ENCODE results near the gene CLEC18C. TPM values are rescaled to one million over a fixed set of nuclear protein-coding genes. Genes with fewer than 3 reads are reported as not detected.
"Not testable (repeated sequence)": the region's sequence is repeated elsewhere in the genome, so short reads cannot be mapped to it uniquely, and the experiment has no call there.

CLEC18C gene
- total and polyA plus RNA-seq, 3 donors from 2014 or later: 3.1 to 31.9 (median 7.9) TPM

- H3K27ac ChIP-seq: no peak overlapping the region
- no peaks in the 10 kb centered on the region for H3K4me1 ChIP-seq
- no peaks in the 10 kb centered on the region for H3K9me3 ChIP-seq
- TF ChIP-seq POLR2A (IDR thresholded peaks at IDR 0.05): no peak
- TF ChIP-seq, protein P1, sequence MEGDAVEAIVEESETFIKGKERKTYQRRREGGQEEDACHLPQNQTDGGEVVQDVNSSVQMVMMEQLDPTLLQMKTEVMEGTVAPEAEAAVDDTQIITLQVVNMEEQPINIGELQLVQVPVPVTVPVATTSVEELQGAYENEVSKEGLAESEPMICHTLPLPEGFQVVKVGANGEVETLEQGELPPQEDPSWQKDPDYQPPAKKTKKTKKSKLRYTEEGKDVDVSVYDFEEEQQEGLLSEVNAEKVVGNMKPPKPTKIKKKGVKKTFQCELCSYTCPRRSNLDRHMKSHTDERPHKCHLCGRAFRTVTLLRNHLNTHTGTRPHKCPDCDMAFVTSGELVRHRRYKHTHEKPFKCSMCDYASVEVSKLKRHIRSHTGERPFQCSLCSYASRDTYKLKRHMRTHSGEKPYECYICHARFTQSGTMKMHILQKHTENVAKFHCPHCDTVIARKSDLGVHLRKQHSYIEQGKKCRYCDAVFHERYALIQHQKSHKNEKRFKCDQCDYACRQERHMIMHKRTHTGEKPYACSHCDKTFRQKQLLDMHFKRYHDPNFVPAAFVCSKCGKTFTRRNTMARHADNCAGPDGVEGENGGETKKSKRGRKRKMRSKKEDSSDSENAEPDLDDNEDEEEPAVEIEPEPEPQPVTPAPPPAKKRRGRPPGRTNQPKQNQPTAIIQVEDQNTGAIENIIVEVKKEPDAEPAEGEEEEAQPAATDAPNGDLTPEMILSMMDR (IDR thresholded peaks at IDR 0.05): no peak
- 84 to 87% methylated on average over 6 of the region's 6 CpGs for WGBS, 2 donors
- DNase-seq: peak; percentile 10
- intact Hi-C loops (cut with DNase I; ENCODE audit: low total_unique reads): no loop called here
- no peaks in the 10 kb centered on the region for H3K27me3 ChIP-seq
- no peak overlapping the region for H3K4me3 ChIP-seq
- H3K36me3 ChIP-seq (ENCODE audit: low read depth, missing control alignments): no peaks in the 10 kb centered on the region
Measured at GRCh38 chr16:70160388-70160787, 13.2 kb upstream of the CLEC18C start.

DNA sequence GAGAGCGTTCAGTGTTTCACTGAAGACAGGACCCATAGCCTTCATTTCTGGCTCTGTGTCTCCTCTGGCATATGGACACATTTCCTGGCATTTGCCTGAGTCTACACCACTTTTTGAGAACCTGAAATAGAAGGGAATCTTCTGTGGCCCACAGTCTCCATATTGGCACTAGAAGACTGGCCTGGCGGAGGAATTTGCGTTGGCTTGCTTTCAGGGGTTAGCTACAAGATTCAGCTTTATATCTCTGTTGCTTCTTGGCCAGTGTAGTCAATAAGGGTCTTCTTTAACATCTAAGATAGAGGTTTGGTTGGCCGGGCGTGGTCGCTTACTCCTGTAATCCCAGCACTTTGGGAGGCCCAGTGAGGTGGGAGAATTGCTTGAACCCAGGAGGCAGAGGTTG, 12.8 kb upstream of the CLEC18C start:
- intact Hi-C loops (cut with DNase I; ENCODE audit: low total_unique reads): no loop called here
- TF ChIP-seq, protein P1 (IDR thresholded peaks at IDR 0.05): no peak
- no peak for TF ChIP-seq POLR2A (IDR thresholded peaks at IDR 0.05)
- DNase-seq: peak; percentile 12
- H3K9me3 ChIP-seq: no peaks in the 10 kb centered on the region
- no peak overlapping the region for H3K27ac ChIP-seq
- H3K4me3 ChIP-seq: no peak overlapping the region
- H3K27me3 ChIP-seq: no peaks in the 10 kb centered on the region
- no peaks in the 10 kb centered on the region for H3K36me3 ChIP-seq (ENCODE audit: low read depth, missing control alignments)
- no peaks in the 10 kb centered on the region for H3K4me1 ChIP-seq
- 91 to 97% methylated on average over 6 of the region's 6 CpGs for WGBS, 2 donors

DNA sequence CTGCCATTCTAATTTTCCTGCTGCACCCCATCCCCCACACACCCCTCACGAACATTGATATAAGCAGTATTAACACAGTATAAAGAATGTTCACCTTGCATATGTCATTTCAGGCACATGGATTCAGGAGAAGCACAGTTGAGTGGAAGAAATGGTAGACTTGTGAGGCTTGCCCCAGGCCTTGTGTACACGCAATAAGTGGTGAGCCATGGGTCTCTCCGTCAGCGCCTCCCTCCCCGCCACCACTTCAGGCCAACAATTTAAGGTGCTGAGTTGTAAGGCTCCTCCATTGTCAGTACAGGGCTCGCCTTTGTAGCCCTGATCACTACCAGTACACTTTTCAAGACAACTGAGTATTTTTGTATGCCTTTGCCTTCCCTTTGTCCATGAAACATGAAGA, 12.2 kb upstream of the CLEC18C start:
- 84 to 89% methylated on average over 6 of the region's 6 CpGs for WGBS, 2 donors
- intact Hi-C loops (cut with DNase I; ENCODE audit: low total_unique reads): no loop called here
- TF ChIP-seq, protein P1 (IDR thresholded peaks at IDR 0.05): no peak
- TF ChIP-seq POLR2A (IDR thresholded peaks at IDR 0.05): no peak
- H3K27ac ChIP-seq: no peak overlapping the region
- H3K27me3 ChIP-seq: no peaks in the 10 kb centered on the region
- DNase-seq: peak; percentile 16
- H3K4me3 ChIP-seq: no peak overlapping the region
- no peaks in the 10 kb centered on the region for H3K4me1 ChIP-seq
- H3K36me3 ChIP-seq (ENCODE audit: low read depth, missing control alignments): no peaks in the 10 kb centered on the region
- no peaks in the 10 kb centered on the region for H3K9me3 ChIP-seq

DNA sequence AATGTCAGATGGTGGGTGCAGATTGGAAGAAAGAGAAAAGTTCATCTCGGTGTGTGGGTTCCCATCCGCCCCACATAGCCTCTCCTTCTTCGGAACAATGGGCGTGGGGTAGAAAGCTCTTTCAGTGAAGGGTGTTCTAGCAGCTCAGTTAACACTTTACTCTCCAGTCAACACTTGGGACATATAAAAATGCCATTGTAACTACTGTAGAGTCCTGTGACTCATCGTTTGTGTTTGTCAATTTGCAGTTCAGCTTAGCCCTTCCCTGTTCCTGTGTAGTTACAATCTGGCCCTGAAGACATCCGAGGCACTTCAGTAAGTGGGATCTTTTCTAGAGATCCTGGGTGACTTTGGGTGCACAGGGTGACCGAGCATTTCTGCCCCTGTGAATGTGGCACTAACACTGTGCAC, 11.5 kb upstream of the CLEC18C start:
- 55 to 58% methylated on average over 7 of the region's 7 CpGs for WGBS, 2 donors
- intact Hi-C loops (cut with DNase I; ENCODE audit: low total_unique reads): no loop called here
- no peak for TF ChIP-seq POLR2A (IDR thresholded peaks at IDR 0.05)
- TF ChIP-seq, protein P1 (IDR thresholded peaks at IDR 0.05): no peak

GRCh38 chr16:70163596-70163995, 10.0 kb upstream of the CLEC18C start:
- WGBS, 2 donors: 84 to 86% methylated on average over 10 of the region's 10 CpGs
- Histone ChIP-seq H3K4me1 (no peaks in the 10 kb centered on the region), H3K36me3 (ENCODE audit: low read depth, missing control alignments) (no peaks in the 10 kb centered on the region), H3K4me3 (no peak overlapping the region), H3K27ac (no peak overlapping the region), H3K9me3 (no peaks in the 10 kb centered on the region), H3K27me3 (no peaks in the 10 kb centered on the region)
- intact Hi-C loops (cut with DNase I; ENCODE audit: low total_unique reads): no loop called here
- no peak for TF ChIP-seq POLR2A (IDR thresholded peaks at IDR 0.05)
- TF ChIP-seq, protein P1 (IDR thresholded peaks at IDR 0.05): no peak
- peak; percentile 12 for DNase-seq

More for the DNA sequence above, 11.5 kb upstream of the CLEC18C start:
- Histone ChIP-seq H3K27me3 (no peaks in the 10 kb centered on the region), H3K4me3 (no peak overlapping the region), H3K36me3 (ENCODE audit: low read depth, missing control alignments) (no peaks in the 10 kb centered on the region), H3K27ac (no peak overlapping the region), H3K4me1 (no peaks in the 10 kb centered on the region), H3K9me3 (no peaks in the 10 kb centered on the region)
- DNase-seq: peak; percentile 12

- H3K9me3 ChIP-seq; H3K4me1 ChIP-seq; H3K27ac ChIP-seq; intact Hi-C loops (cut with DNase I; ENCODE audit: low total_unique reads); H3K36me3 ChIP-seq (ENCODE audit: low read depth, missing control alignments); H3K27me3 ChIP-seq; H3K4me3 ChIP-seq; DNase-seq: not testable (repeated sequence)
- WGBS, 2 donors: 80% methylated on average over 2 of the region's 10 CpGs; no CpG with 5 or more reads in 1 of the 2 donors
Measured at GRCh38 chr16:70166688-70167087, 6.9 kb upstream of the CLEC18C start.

DNA sequence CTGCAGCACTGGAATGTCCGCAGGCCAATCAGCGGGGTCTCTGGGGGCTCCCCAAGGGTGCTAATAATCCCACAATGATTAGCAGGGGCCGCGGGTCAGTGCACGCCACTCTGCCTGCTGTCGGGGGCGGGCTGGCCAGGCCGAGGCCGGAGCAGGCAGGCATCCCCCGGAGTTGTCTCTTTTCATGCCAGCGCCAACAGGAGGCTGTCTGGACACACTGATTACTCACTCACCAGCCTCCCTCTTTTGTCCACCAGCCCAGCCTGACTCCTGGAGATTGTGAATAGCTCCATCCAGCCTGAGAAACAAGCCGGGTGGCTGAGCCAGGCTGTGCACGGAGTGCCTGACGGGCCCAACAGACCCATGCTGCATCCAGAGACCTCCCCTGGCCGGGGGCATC, 329 bp downstream of the CLEC18C start:
- H3K4me1 ChIP-seq; H3K27ac ChIP-seq; intact Hi-C loops (cut with DNase I; ENCODE audit: low total_unique reads); H3K9me3 ChIP-seq; H3K36me3 ChIP-seq (ENCODE audit: low read depth, missing control alignments); DNase-seq; H3K27me3 ChIP-seq; H3K4me3 ChIP-seq: not testable (repeated sequence)
- WGBS, 2 donors: 33% methylated on average over 3 of the region's 15 CpGs; no CpG with 5 or more reads in 1 of the 2 donors
